ENCODE measurements around the gene MUC4.

Gene MUC4

DNA sequence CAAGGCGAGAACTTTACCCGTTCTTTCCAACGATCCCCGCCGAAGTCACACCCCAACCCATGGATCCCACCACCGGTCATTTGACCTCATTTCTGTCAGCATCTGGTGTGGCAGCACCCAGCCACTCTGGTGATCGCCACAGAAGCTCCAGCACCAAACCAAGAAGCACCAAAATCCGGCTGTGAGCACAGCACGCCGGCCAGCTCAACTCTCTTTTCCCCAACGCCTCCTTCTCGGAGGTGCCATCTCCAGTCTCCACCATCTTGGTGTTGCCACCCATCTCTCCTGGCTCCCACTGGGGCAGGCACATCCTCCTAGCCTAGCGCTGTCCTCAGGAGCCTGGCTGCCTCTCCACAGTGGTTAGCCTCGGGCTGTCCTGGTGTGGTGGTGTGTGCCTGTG is 6.5 kb downstream of the MUC4 start:
- Histone ChIP-seq H3K27me3 (ENCODE audit: low read length) (no peaks in the 10 kb centered on the region), H3K27ac (ENCODE audit: low read depth, low read length) (no peak overlapping the region), H2AFZ (ENCODE audit: low read depth, low read length, severe bottlenecking) (no peak overlapping the region), H3K4me2 (ENCODE audit: low read depth, low read length, poor library complexity, severe bottlenecking) (no peak overlapping the region), H3F3A (ENCODE audit: insufficient read depth) (no peaks in the 10 kb centered on the region), H3K9me3 (ENCODE audit: insufficient read depth, low read length) (no peaks in the 10 kb centered on the region), H3K9me2 (replicated peaks; ENCODE audit: insufficient read depth, low read length) (no peaks in the 10 kb centered on the region), H3K36me3 (ENCODE audit: low read length) (no peaks in the 10 kb centered on the region), H4K20me1 (ENCODE audit: low read depth, low read length) (no peaks in the 10 kb centered on the region), H3K79me2 (ENCODE audit: insufficient read depth, low read length) (no peaks in the 10 kb centered on the region), H3K4me3 (ENCODE audit: insufficient read depth, low read length, poor library complexity, severe bottlenecking) (no peak overlapping the region), H3K9ac (ENCODE audit: low read length) (no peak overlapping the region)
- TF ChIP-seq, protein P1, sequence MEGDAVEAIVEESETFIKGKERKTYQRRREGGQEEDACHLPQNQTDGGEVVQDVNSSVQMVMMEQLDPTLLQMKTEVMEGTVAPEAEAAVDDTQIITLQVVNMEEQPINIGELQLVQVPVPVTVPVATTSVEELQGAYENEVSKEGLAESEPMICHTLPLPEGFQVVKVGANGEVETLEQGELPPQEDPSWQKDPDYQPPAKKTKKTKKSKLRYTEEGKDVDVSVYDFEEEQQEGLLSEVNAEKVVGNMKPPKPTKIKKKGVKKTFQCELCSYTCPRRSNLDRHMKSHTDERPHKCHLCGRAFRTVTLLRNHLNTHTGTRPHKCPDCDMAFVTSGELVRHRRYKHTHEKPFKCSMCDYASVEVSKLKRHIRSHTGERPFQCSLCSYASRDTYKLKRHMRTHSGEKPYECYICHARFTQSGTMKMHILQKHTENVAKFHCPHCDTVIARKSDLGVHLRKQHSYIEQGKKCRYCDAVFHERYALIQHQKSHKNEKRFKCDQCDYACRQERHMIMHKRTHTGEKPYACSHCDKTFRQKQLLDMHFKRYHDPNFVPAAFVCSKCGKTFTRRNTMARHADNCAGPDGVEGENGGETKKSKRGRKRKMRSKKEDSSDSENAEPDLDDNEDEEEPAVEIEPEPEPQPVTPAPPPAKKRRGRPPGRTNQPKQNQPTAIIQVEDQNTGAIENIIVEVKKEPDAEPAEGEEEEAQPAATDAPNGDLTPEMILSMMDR (IDR thresholded peaks at IDR 0.05; ENCODE audit: insufficient read depth, low read length, poor library complexity, severe bottlenecking), result no peak
- TF ChIP-seq EZH2phosphoT487 (conservative IDR thresholded peaks at IDR 0.05; ENCODE audit: low read length), result no peak

DNA sequence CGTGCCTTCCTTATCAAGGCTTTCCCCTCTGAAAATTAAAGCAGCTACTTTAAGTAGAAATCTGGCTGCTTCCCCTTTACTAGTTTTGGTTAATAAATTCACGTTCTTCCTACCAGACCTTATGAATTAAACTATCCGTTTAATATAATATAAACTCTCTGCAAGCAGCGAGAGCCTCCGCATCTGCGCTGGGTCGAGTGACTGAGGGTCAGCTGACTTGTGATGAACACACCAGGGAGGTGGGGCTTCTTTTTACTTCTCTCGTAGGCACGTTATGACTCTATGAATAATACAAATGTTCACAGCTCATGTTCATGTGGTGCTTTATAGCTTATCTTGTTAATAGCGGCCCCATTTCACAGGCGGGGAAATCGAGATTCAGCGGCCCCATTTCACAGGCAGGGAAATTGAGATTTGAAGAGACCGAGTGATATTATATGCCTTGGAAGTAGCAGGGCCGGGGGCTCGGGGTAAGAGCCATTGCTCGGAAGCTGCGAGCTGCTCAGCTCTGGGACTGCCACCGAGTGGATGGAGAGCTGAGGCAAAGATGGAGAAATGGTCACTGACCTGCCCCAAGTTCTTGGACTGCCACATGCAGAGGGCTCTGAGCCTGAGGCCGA is 8.3 kb downstream of the MUC4 start:
- Histone ChIP-seq H3K4me3 (ENCODE audit: insufficient read depth, low read length, poor library complexity, severe bottlenecking) (no peak overlapping the region), H3K36me3 (ENCODE audit: low read length) (no peaks in the 10 kb centered on the region), H3K27ac (ENCODE audit: low read depth, low read length) (no peak overlapping the region), H3K9me3 (ENCODE audit: insufficient read depth, low read length) (no peaks in the 10 kb centered on the region), H3K4me2 (ENCODE audit: low read depth, low read length, poor library complexity, severe bottlenecking) (no peak overlapping the region), H3K9ac (ENCODE audit: low read length) (no peak overlapping the region), H3K9me2 (replicated peaks; ENCODE audit: insufficient read depth, low read length) (no peaks in the 10 kb centered on the region), H2AFZ (ENCODE audit: low read depth, low read length, severe bottlenecking) (no peak overlapping the region), H3K79me2 (ENCODE audit: insufficient read depth, low read length) (no peaks in the 10 kb centered on the region), H4K20me1 (ENCODE audit: low read depth, low read length) (no peaks in the 10 kb centered on the region), H3F3A (ENCODE audit: insufficient read depth) (no peaks in the 10 kb centered on the region), H3K27me3 (ENCODE audit: low read length) (no peaks in the 10 kb centered on the region)
- no peak for TF ChIP-seq EZH2phosphoT487 (conservative IDR thresholded peaks at IDR 0.05; ENCODE audit: low read length)
- TF ChIP-seq, protein P1 (IDR thresholded peaks at IDR 0.05; ENCODE audit: insufficient read depth, low read length, poor library complexity, severe bottlenecking), result no peak

DNA sequence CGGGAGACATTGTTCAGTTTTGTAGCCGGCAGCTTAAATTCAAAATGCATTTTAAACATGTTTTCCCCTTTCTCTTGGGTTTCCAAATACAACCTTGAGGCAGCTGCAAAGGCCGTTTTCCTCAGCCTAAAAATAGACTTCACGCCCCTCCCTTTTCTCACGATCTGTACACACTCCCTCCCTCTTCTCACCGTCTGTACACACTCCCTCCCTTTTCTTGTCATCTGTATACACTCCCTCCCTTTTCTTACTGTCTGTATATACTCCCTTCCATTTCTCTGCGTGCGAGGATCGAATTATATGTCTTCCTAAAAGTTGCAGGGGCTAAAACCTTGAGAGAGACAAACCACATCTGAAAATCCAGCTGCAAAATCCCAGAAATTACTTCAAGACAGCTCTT is 8.9 kb downstream of the MUC4 start:
- no peak overlapping the region for H2AFZ ChIP-seq (ENCODE audit: low read depth, low read length, severe bottlenecking)
- no peak overlapping the region for H3K4me2 ChIP-seq (ENCODE audit: low read depth, low read length, poor library complexity, severe bottlenecking)
- no peaks in the 10 kb centered on the region for H4K20me1 ChIP-seq (ENCODE audit: low read depth, low read length)
- H3K36me3 ChIP-seq (ENCODE audit: low read length), result no peaks in the 10 kb centered on the region
- no peaks in the 10 kb centered on the region for H3K9me3 ChIP-seq (ENCODE audit: insufficient read depth, low read length)
- H3F3A ChIP-seq (ENCODE audit: insufficient read depth), result no peaks in the 10 kb centered on the region
- no peak overlapping the region for H3K27ac ChIP-seq (ENCODE audit: low read depth, low read length)
- no peaks in the 10 kb centered on the region for H3K79me2 ChIP-seq (ENCODE audit: insufficient read depth, low read length)
- H3K27me3 ChIP-seq (ENCODE audit: low read length), result no peaks in the 10 kb centered on the region
- no peak overlapping the region for H3K4me3 ChIP-seq (ENCODE audit: insufficient read depth, low read length, poor library complexity, severe bottlenecking)
- no peak overlapping the region for H3K9ac ChIP-seq (ENCODE audit: low read length)
- H3K9me2 ChIP-seq (replicated peaks; ENCODE audit: insufficient read depth, low read length), result no peaks in the 10 kb centered on the region
- TF ChIP-seq, protein P1 (IDR thresholded peaks at IDR 0.05; ENCODE audit: insufficient read depth, low read length, poor library complexity, severe bottlenecking), result no peak
- no peak for TF ChIP-seq EZH2phosphoT487 (conservative IDR thresholded peaks at IDR 0.05; ENCODE audit: low read length)

All from SU-DHL-6 (cell line).